ES-I3 (cell line): ENCODE data around the gene UBN1.

ENCODE experiments used
- H3K36me3 ChIP-seq: 2 replicates; pipeline ENCODE4 v1.6.1; 2013; ENCODE audit warnings: mild to moderate bottlenecking, low read length, control low read depth, moderate library complexity; ENCODE audit not compliant: insufficient read depth
- H3K4me1 ChIP-seq: 2 replicates; pipeline ENCODE4 v1.6.1; 2013; ENCODE audit warnings: mild to moderate bottlenecking, control low read depth, low read length; ENCODE audit not compliant: insufficient read depth
- H3K9ac ChIP-seq: 2 replicates; pipeline ENCODE4 v1.6.1; 2013; ENCODE audit warnings: low read depth, mild to moderate bottlenecking, low read length, moderate library complexity
- H3K9me3 ChIP-seq: 2 replicates; pipeline ENCODE4 v1.6.1; 2013; ENCODE audit warnings: mild to moderate bottlenecking, low read length, moderate library complexity; ENCODE audit not compliant: control insufficient read depth, insufficient read depth

Gene UBN1

GRCh38 chr16:4911970-4912386 lies 64.7 kb downstream of the UBN1 start:
- Histone ChIP-seq H3K36me3 (no peaks in the 10 kb centered on the region), H3K9me3 (no peaks in the 10 kb centered on the region), H3K4me1 (peaks cover 6% of the 10 kb centered on the region; the same call in 1 of the 2 replicates), H3K9ac (no peak overlapping the region)

DNA sequence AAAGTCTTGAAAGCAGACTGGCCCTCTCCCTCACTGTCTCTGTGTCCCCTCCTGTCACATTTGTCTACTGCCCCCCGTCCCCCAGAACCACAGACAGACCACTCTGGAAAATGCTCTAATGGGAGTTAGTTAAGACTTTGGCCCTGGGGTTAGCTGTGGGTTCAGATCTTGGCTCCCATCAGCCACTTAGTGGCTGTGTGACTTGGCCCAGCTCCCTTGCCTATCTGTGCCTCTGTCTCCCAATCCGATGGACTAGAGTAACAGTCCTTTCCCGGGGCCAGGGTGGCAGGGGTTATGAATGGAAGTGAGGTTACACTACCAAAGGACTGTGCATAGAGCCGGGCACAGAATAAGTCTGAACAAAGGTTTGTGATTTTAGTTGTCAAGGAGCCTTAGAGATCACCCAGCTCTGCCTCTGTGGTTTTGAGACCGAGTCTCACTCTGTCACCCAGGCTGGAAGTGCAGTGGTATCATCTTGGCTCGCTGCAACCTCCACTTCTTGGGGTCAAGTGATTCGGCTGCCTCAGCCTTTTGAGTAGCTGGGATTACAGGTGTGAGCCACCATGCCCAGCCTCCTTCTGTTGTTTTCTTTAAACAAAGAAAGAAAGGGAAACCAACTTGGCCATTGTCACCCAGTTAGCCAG lies 66.0 kb downstream of the UBN1 start:
- H3K4me1 ChIP-seq: peaks cover 6% of the 10 kb centered on the region; the same call in 1 of the 2 replicates
- no peaks in the 10 kb centered on the region for H3K36me3 ChIP-seq
- no peaks in the 10 kb centered on the region for H3K9me3 ChIP-seq
- H3K9ac ChIP-seq: no peak overlapping the region

- Histone ChIP-seq H3K36me3 (no peaks in the 10 kb centered on the region), H3K4me1 (peaks cover 11% of the 10 kb centered on the region; the same call in 1 of the 2 replicates), H3K9me3 (no peaks in the 10 kb centered on the region), H3K9ac (no peak overlapping the region)
Observed at GRCh38 chr16:4913774-4914525, 66.7 kb downstream of the UBN1 start.

GRCh38 chr16:4914528-4915225 lies 67.4 kb downstream of the UBN1 start:
- Histone ChIP-seq H3K36me3 (no peaks in the 10 kb centered on the region), H3K4me1 (peaks cover 11% of the 10 kb centered on the region; the same call in 1 of the 2 replicates), H3K9ac (no peak overlapping the region), H3K9me3 (no peaks in the 10 kb centered on the region)

GRCh38 chr16:4915226-4915761 lies 68.0 kb downstream of the UBN1 start:
- no peaks in the 10 kb centered on the region for H3K9me3 ChIP-seq
- H3K4me1 ChIP-seq: peaks cover 11% of the 10 kb centered on the region; the same call in 1 of the 2 replicates
- H3K36me3 ChIP-seq: no peaks in the 10 kb centered on the region
- no peak overlapping the region for H3K9ac ChIP-seq

GRCh38 chr16:4917117-4917516 lies 69.8 kb downstream of the UBN1 start:
- Histone ChIP-seq H3K9me3 (no peaks in the 10 kb centered on the region), H3K4me1 (peaks cover 11% of the 10 kb centered on the region; the same call in 1 of the 2 replicates), H3K9ac (no peak overlapping the region), H3K36me3 (no peaks in the 10 kb centered on the region)

GRCh38 chr16:4918781-4919251 lies 71.5 kb downstream of the UBN1 start:
- no peak overlapping the region for H3K9ac ChIP-seq
- no peaks in the 10 kb centered on the region for H3K36me3 ChIP-seq
- H3K9me3 ChIP-seq: no peaks in the 10 kb centered on the region
- H3K4me1 ChIP-seq: peaks cover 6% of the 10 kb centered on the region; the same call in 1 of the 2 replicates

DNA sequence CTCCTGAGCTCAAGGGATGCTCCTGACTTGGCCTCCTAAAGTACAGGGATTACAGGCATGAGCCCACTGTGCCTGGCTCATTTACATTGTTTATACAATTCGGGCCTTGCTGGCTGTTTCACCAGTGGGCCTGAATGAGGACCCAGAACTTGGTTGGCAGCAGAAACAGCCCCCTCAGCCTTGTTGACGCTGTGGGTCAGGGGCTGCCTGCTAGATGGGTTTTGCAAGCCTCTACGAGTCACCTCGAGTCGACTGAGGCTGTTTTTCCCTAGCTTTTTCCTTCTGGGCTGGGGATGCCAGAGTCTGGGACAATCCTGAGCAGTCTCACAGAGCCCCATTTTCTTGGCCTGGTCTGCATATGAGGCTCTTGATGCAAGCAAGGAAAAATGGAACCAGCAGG lies 73.5 kb downstream of the UBN1 start:
- no peaks in the 10 kb centered on the region for H3K36me3 ChIP-seq
- no peaks in the 10 kb centered on the region for H3K9me3 ChIP-seq
- peaks cover 17% of the 10 kb centered on the region for H3K4me1 ChIP-seq

GRCh38 chr16:4922721-4923342 lies 75.6 kb downstream of the UBN1 start:
- Histone ChIP-seq H3K36me3 (peaks cover 7% of the 10 kb centered on the region; the same call in 1 of the 2 replicates), H3K4me1 (peaks cover 21% of the 10 kb centered on the region), H3K9ac (no peak overlapping the region), H3K9me3 (0 out of 2 replicates have a peak, but pooled peaks cover 5% of the 10 kb centered on the region)

More for the DNA sequence above, 73.5 kb downstream of the UBN1 start:
- H3K9ac ChIP-seq: no peak overlapping the region

- Histone ChIP-seq H3K9ac (no peak overlapping the region), H3K9me3 (0 out of 2 replicates have a peak, but pooled peaks cover 5% of the 10 kb centered on the region), H3K4me1 (peaks cover 15% of the 10 kb centered on the region), H3K36me3 (peaks cover 7% of the 10 kb centered on the region; the same call in 1 of the 2 replicates)
Observed at GRCh38 chr16:4923853-4924252, 76.6 kb downstream of the UBN1 start.

- Histone ChIP-seq H3K9ac (no peak overlapping the region), H3K36me3 (peaks cover 7% of the 10 kb centered on the region; the same call in 1 of the 2 replicates), H3K4me1 (peaks cover 15% of the 10 kb centered on the region), H3K9me3 (0 out of 2 replicates have a peak, but pooled peaks cover 5% of the 10 kb centered on the region)
Observed at GRCh38 chr16:4924593-4925292, 77.5 kb downstream of the UBN1 start.

GRCh38 chr16:4925293-4925607 lies 78.0 kb downstream of the UBN1 start:
- H3K36me3 ChIP-seq: peaks cover 7% of the 10 kb centered on the region; the same call in 1 of the 2 replicates
- H3K9ac ChIP-seq: no peak overlapping the region
- H3K4me1 ChIP-seq: peaks cover 15% of the 10 kb centered on the region
- H3K9me3 ChIP-seq: 0 out of 2 replicates have a peak, but pooled peaks cover 5% of the 10 kb centered on the region

- 0 out of 2 replicates have a peak, but pooled peaks cover 5% of the 10 kb centered on the region for H3K9me3 ChIP-seq
- H3K4me1 ChIP-seq: peaks cover 15% of the 10 kb centered on the region
- peaks cover 7% of the 10 kb centered on the region; the same call in 1 of the 2 replicates for H3K36me3 ChIP-seq
- H3K9ac ChIP-seq: no peak overlapping the region
Observed at GRCh38 chr16:4925791-4926190, 78.5 kb downstream of the UBN1 start.
